GM18909 (cell line): ENCODE results near the gene IQGAP3.
"Not testable (repeated sequence)": the region's sequence is repeated elsewhere in the genome, so short reads cannot be mapped to it uniquely, and the experiment has no call there.

ENCODE experiments used
- ATAC-seq: cut with Tn5 transposase; IDR thresholded peaks from one replicate; pipeline ENCODE4 v1.9.1; 2021; ENCODE audit warnings: mild to moderate bottlenecking; ENCODE audit not compliant: unreplicated experiment, poor library complexity

The IQGAP3 gene

GRCh38 chr1:156593661-156593989 is 21.3 kb upstream of the IQGAP3 start:
- no peak for ATAC-seq

- no peak for ATAC-seq
These were observed 20.7 kb upstream of the IQGAP3 start for GRCh38 chr1:156592910-156593660.

GRCh38 chr1:156592158-156592909 is 20.0 kb upstream of the IQGAP3 start:
- no peak for ATAC-seq

- peak; percentile 91 for ATAC-seq
These were observed 19.2 kb upstream of the IQGAP3 start, which contains the start of gene NAXE for GRCh38 chr1:156591432-156592157. Gene NAXE, plus strand, starts transcription at chr1:156591776. Its CDS starts 29 bp downstream, at chr1:156591805.

GRCh38 chr1:156591181-156591431 is 18.7 kb upstream of the IQGAP3 start:
- ATAC-seq = no peak

GRCh38 chr1:156590326-156591180 is 18.2 kb upstream of the IQGAP3 start:
- ATAC-seq = no peak

- ATAC-seq = no peak
These were observed 17.2 kb upstream of the IQGAP3 start for GRCh38 chr1:156589546-156589945.

GRCh38 chr1:156587927-156588326 is 15.6 kb upstream of the IQGAP3 start:
- not testable (repeated sequence) for ATAC-seq

GRCh38 chr1:156586892-156587477 is 14.6 kb upstream of the IQGAP3 start:
- ATAC-seq = no peak

- ATAC-seq = no peak
These were observed 14.0 kb upstream of the IQGAP3 start for GRCh38 chr1:156586323-156586722.

- no peak for ATAC-seq
These were observed 12.4 kb upstream of the IQGAP3 start for GRCh38 chr1:156584813-156585212.

- ATAC-seq = no peak
These were observed 11.7 kb upstream of the IQGAP3 start for GRCh38 chr1:156583821-156584622.

GRCh38 chr1:156582388-156583017 is 10.1 kb upstream of the IQGAP3 start:
- ATAC-seq = no peak

- no peak for ATAC-seq
These were observed 9.5 kb upstream of the IQGAP3 start for GRCh38 chr1:156581661-156582387.

- ATAC-seq = no peak
These were observed 7.1 kb upstream of the IQGAP3 start, which contains the start of gene TTC24 for GRCh38 chr1:156579472-156579871. Gene TTC24, plus strand, starts transcription at chr1:156579723. Its CDS starts 1,642 bp downstream, at chr1:156581365.

GRCh38 chr1:156578055-156578454 is 5.7 kb upstream of the IQGAP3 start:
- ATAC-seq = no peak

- ATAC-seq = no peak
These were observed 5.2 kb upstream of the IQGAP3 start for GRCh38 chr1:156577550-156577949.

- ATAC-seq = no peak
These were observed 1.8 kb upstream of the IQGAP3 start for GRCh38 chr1:156574039-156574633.
